Esophagus squamous epithelium (tissue), 5 donors: ENCODE data around the gene RNF144A. TPM values are rescaled to one million over a fixed set of nuclear protein-coding genes. Genes with fewer than 3 reads are reported as not detected.
"Not testable (repeated sequence)": the region's sequence is repeated elsewhere in the genome, so short reads cannot be mapped to it uniquely, and the experiment has no call there.

ENCODE experiments used
- DNase-seq: peaks from one replicate; lab custom pipeline; 2025; lab: John Stamatoyannopoulos, UW
- H3K27ac ChIP-seq, 4 donors: fragments of 200-600 bp; sonication (generic); one replicate each; pipeline ENCODE4 v1.5.1; 2016 to 2019; ENCODE audit warnings: mild to moderate bottlenecking in 1 of 4
- H3K27me3 ChIP-seq, 4 donors: fragments of 200-600 bp; sonication (generic); 1 replicate in 3 of 4; 2 replicates in 1 of 4; pipeline versions ENCODE4 v1.5.1 to v1.6.0; 2017 to 2021; ENCODE audit warnings: antibody characterized with exemption in 1 of 4
- H3K36me3 ChIP-seq, 3 donors: fragments of 200-600 bp; sonication (generic); one replicate each; pipeline ENCODE4 v1.5.1; 2016 to 2019
- H3K4me1 ChIP-seq, 3 donors: fragments of 200-600 bp; sonication (generic); one replicate each; pipeline ENCODE4 v1.5.1; 2017 to 2019
- H3K4me3 ChIP-seq, 4 donors: fragments of 200-600 bp; sonication (generic); 1 replicate in 3 of 4; 2 replicates in 1 of 4; pipeline ENCODE4 v1.5.1; 2016 to 2019; ENCODE audit warnings: mild to moderate bottlenecking in 2 of 4, moderate library complexity in 1 of 4
- H3K9me3 ChIP-seq, 3 donors: fragments of 200-600 bp; sonication (generic); one replicate each; pipeline ENCODE4 v1.5.1; 2016 to 2019
- POLR2A ChIP-seq, 4 donors: fragments of 450-650 bp; IDR thresholded peaks; one replicate each; pipeline ENCODE4 v1.6.1; 2017; ENCODE audit warnings: antibody characterized with exemption in 4 of 4, mild to moderate bottlenecking in 4 of 4, moderate library complexity in 3 of 4
- WGBS, 2 donors: methylation state at CpG; one replicate each; pipeline ENCODE4 v1.1.5; 2018; 5-methylcytosine and 5-hydroxymethylcytosine counted together
- intact Hi-C: fragments of 100-400 bp; cut with DNase I; formaldehyde crosslinking; loops from one replicate; pipeline ENCODE4 v1.15.0; 2022
- total RNA-seq, 4 donors: library from RNA; depleted of rRNA; stranded (reverse); fragments of >200 nt; gene quantifications; one replicate each; pipeline ENCODE4 v1.1.0, GENCODE V29; 2016
- TF ChIP-seq, protein P1 (sequence below), 6 experiments: fragments of 450-650 bp in 4 of 6; fragments of 200-600 bp in 2 of 6; sonication (generic) in 2 of 6; IDR thresholded peaks; one replicate each; pipeline ENCODE4 v1.5.1; 2016 to 2019; ENCODE audit warnings: antibody characterized with exemption in 6 of 6, mild to moderate bottlenecking in 4 of 6, moderate library complexity in 4 of 6
- donor health status: DM: yes; HTN: yes; CAD: no.

The RNF144A gene
- total RNA-seq, 4 donors from 2014 or later, result 6.2 to 11.6 (median 8.2) TPM

DNA sequence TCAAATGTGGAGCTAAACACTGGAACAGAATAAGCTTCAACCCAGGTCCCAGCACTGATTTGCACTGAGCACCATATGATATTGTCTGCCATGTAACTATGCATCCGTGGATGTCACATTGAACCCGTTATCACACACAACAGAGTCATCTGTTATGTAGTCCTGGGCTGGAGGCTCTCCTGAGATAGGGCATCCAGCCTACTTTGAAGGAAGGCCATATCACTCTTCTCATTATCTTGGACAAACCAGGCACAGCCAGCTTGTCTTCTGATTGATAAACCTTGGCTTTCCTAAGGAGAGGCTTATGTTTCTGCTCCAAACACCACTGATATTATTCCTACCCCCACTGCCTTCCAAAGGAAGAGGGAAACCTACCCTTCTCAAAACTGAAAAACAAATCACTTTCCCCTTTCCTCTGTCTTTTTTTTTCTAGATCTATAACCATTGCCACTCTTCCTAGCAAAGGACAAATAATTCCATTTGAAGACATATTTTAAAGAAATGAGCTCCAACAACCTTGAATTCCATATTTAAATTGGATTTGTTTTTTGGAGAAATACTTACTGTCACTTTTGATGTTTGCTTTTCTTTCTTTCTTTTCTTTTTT is 23.2 kb upstream of the RNF144A start:
- Histone ChIP-seq H3K4me3 (no peak overlapping the region), H3K27me3 (no peaks in the 10 kb centered on the region), H3K27ac (no peak overlapping the region), H3K9me3 (no peaks in the 10 kb centered on the region), H3K36me3 (peaks cover 0 to 4% (median 0%) of the 10 kb centered on the region in 3 donors), H3K4me1 (no peaks in the 10 kb centered on the region)
- TF ChIP-seq, protein P1, sequence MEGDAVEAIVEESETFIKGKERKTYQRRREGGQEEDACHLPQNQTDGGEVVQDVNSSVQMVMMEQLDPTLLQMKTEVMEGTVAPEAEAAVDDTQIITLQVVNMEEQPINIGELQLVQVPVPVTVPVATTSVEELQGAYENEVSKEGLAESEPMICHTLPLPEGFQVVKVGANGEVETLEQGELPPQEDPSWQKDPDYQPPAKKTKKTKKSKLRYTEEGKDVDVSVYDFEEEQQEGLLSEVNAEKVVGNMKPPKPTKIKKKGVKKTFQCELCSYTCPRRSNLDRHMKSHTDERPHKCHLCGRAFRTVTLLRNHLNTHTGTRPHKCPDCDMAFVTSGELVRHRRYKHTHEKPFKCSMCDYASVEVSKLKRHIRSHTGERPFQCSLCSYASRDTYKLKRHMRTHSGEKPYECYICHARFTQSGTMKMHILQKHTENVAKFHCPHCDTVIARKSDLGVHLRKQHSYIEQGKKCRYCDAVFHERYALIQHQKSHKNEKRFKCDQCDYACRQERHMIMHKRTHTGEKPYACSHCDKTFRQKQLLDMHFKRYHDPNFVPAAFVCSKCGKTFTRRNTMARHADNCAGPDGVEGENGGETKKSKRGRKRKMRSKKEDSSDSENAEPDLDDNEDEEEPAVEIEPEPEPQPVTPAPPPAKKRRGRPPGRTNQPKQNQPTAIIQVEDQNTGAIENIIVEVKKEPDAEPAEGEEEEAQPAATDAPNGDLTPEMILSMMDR (IDR thresholded peaks at IDR 0.05), result no peak
- no peak for TF ChIP-seq POLR2A (IDR thresholded peaks at IDR 0.05)
- intact Hi-C loops, result loop anchor here (10.0 kb wide), 1 partner anchor 151 kb away; no protein-coding TSS in a partner anchor
- WGBS, 2 donors, result 67 to 100% methylated on average over 2 of the region's 2 CpGs
- DNase-seq, result no peak

DNA sequence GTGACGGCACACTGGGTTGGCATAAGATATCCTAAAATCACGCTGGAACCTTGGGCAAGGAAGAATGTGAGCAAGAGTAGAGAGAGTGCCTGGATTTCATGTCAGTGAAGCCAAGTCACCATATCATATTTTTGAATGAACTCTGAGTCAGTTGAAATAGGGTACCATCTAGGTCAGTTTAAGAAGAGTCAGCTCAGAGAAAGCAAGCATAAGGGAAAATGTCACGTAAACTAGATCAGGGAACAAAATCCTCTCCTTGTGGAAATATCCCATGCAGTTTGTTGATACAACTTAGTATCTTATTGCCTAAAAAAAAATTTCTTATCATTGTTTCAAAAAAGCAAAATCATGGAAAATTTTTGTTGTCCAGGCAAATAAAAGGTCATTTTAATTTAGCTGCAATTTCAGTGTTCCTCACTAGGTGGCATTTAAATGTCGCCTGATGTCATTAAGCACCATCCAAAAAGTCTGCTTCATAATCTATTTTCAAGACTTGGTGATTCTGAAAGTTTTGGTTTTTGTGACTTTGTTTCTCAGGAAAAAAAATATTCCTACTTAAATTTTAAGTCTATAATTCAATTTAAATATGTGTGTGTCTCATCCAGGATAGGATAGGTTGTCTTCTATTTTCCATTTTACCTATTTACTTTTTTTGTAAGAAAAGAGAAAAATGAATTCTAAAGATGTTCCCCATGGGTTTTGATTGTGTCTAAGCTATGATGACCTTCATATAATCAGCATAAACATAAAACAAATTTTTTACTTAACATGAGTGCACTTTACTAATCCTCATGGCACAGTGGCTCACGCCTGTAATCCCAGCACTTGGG is 20.1 kb upstream of the RNF144A start:
- Histone ChIP-seq H3K9me3 (no peaks in the 10 kb centered on the region), H3K27ac (no peak overlapping the region), H3K4me3 (no peak overlapping the region), H3K4me1 (no peaks in the 10 kb centered on the region), H3K27me3 (no peaks in the 10 kb centered on the region), H3K36me3 (no peaks in the 10 kb centered on the region)
- intact Hi-C loops, result loop anchor here (10.0 kb wide), 1 partner anchor 148 kb away; no protein-coding TSS in a partner anchor
- 61 to 66% methylated on average over 5 of the region's 5 CpGs for WGBS, 2 donors
- TF ChIP-seq POLR2A (IDR thresholded peaks at IDR 0.05), result no peak
- TF ChIP-seq, protein P1 (IDR thresholded peaks at IDR 0.05), result peak; percentile 37 to 74 (median 64)
- DNase-seq, result no peak

DNA sequence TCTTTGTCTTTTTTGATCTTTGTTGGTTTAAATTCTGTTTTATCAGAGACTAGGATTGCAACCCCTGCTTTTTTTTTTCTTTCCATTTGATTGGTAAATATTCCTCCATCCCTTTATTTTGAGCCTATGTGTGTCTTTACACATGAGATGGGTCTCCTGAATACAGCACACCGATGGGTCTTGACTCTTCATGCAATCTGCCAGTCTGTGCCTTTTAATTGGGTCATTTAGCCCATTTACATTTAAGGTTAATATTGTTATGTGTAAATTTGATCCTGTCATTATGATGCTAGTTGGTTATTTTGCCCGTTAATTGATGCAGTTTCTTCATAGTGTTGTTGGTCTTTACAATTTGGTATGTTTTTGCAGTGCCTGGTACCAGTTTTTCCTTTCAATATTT is 14.6 kb upstream of the RNF144A start:
- not testable (repeated sequence) for H3K27ac ChIP-seq

DNA sequence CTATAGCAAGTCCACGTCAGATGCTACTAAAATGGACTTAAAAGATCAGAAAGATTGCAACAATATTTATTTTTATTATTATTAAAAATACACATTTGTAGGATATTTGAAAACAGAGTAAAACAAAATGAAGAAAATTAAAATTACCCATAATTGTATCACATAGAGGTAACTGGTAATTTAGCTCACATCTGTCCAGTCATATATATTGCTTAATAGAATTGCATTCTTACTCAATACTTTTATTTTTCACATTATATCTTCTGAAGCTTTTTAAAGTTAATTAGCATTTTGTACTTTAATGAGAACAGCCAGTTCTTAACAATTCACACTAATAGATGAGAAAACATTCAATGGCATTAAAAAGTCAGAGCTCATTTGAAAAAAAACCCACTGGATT is 11.5 kb upstream of the RNF144A start:
- intact Hi-C loops, result no loop called here
- DNase-seq, result no peak
- Histone ChIP-seq H3K4me3 (no peak overlapping the region), H3K4me1 (no peaks in the 10 kb centered on the region), H3K36me3 (no peaks in the 10 kb centered on the region), H3K27me3 (no peaks in the 10 kb centered on the region), H3K27ac (no peak overlapping the region), H3K9me3 (no peaks in the 10 kb centered on the region)
- no peak for TF ChIP-seq POLR2A (IDR thresholded peaks at IDR 0.05)
- TF ChIP-seq, protein P1 (IDR thresholded peaks at IDR 0.05), result no peak
- WGBS, 2 donors, result 82 to 100% methylated on average over 1 of the region's 1 CpG

More for the DNA sequence above, 14.6 kb upstream of the RNF144A start:
- DNase-seq, H3K27me3 ChIP-seq, intact Hi-C loops, H3K4me1 ChIP-seq, H3K9me3 ChIP-seq, H3K36me3 ChIP-seq, H3K4me3 ChIP-seq: not testable (repeated sequence)
- WGBS, 2 donors, result 81 to 88% methylated on average over 2 of the region's 2 CpGs

DNA sequence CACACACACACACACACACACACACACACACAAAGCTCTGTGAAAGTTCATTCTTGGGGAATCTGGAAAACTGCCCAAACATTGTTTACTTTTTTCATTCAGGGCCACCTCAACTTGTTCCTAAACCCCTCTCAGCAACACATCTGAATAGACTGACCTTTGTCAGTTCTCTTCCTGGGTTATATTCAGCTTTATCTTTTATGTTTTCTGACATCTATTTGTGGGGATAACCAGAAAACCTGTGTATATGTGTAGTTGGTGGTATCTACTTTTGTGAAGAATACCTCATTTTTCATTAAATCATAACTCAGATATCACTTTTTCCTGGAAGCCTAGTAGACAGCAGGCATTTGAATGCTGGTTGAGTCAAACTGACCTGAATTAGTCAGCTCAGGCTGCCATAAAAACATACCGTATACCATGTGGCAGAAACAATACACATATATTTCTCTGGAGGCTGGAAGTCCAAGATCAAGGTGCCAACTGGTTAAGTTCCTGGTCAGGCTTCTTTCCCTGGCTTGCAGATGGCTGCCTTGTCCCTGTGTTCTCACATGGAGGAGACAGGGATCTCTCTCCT is 11.0 kb upstream of the RNF144A start:
- intact Hi-C loops, result no loop called here
- TF ChIP-seq, protein P1 (IDR thresholded peaks at IDR 0.05), result no peak
- TF ChIP-seq POLR2A (IDR thresholded peaks at IDR 0.05), result no peak
- Histone ChIP-seq H3K4me3 (no peak overlapping the region), H3K4me1 (no peaks in the 10 kb centered on the region), H3K27me3 (no peaks in the 10 kb centered on the region), H3K27ac (no peak overlapping the region), H3K9me3 (no peaks in the 10 kb centered on the region), H3K36me3 (no peaks in the 10 kb centered on the region)
- no peak for DNase-seq
- WGBS, 2 donors, result 33 to 46% methylated on average over 1 of the region's 1 CpG
